NOMO-1 treated with dmso at 0.1 percent for 144 hours (cell line): ENCODE data around the gene DPP9.
"Not testable (repeated sequence)": the region's sequence is repeated elsewhere in the genome, so short reads cannot be mapped to it uniquely, and the experiment has no call there.

Source experiments
- DNase-seq: peaks from one replicate; lab custom pipeline; 2025; ENCODE audit not compliant: unreplicated experiment; lab: John Stamatoyannopoulos, UW

The DPP9 gene

DNA sequence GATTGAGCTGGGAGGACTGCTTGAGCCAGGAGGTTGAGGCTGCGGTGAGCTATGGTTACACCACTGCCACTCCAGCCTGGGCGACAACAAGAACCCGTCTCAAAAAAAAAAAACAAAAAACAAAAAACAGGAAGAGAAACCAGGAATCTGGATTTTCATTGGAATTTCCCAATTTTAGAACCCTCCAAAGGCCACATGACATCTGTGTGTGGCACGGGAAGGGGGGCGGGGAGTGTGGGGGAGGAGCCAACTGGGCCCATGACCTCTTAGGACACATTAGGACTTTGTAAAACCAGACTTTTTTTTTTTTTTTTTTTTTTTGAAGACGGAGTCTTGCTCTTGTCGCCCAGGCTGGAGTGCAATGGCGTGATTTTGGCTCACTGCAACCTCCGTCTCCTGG, 32.3 kb downstream of the DPP9 start:
- no peak for DNase-seq

DNA sequence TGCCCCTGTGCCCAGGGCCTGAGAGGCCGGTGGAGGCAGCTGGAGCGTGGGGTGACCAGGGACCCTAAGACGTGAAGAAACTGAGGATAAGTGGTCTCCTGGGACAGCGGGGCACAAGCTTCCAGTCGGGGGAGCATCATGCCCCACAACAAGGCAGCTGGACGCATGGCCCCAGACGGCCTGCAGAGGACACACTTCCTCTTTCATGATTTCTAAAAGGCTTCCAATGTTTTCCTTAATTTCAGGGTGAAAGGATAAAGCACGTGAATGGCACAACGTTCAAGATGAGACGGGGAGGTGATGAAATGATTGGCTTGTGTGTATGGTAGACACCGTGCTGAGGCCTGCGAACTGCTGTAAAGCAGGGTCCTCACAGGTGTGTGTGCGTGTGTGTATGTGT, 33.3 kb downstream of the DPP9 start:
- DNase-seq, result no peak

DNA sequence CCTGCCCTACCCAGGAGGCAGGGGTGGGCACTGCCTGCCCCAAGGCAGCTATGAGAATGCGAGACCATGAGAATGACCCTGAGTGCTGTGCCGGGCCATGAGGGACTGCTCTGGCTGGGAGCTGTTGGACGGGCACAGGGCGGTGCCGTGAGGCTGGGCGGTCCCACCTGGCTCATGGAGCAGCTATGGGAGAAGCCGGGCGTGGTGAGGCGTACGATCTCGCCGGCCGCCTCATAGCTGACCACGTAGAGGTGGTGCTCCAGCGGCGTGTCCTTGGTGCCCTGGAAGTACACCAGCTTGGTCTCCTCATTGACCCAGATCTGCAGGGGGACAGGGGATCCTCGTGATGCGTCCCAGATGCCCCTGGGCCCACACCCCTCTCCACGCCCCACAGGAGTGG, 34.2 kb downstream of the DPP9 start:
- no peak for DNase-seq

DNA sequence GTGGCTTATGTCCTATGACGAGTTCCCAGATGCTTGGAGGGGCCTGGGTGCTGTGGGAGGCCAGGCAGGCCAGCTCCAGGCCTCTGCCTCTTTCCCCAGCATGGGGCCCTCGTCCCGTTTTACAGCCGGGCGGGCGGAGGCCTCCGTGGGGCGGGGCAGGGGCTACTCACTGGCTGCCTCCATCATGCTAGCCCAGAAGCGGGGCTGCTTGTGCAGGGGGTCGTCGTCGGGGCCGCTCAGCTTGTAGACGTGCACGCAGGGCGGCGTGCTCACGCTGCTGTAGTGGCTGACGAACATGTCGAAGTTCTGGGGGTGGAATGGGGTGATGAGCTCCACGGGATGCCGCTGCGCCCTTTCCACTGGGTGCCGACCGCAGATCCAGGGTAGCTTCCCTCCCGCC, 35.1 kb downstream of the DPP9 start:
- no peak for DNase-seq

DNA sequence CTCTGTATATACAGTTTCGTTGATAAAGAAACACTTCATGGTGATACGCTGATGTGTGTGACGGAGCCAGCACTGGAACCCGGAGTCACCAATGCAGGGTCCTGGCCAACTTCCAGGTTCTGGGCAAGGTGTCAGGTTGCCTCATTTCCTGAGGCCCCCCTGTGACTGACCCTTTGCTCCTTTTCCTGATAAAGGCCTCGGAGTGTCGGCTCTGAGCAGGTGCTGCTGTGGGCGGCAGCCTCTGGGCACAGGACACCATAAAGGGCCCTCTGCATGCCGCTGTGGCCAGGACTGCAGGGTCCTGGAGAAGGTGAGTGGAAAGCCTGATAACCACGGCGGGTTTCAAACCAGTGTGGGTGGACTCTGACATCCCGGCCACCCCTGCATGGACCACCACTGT, 36.2 kb downstream of the DPP9 start:
- DNase-seq, result no peak

DNA sequence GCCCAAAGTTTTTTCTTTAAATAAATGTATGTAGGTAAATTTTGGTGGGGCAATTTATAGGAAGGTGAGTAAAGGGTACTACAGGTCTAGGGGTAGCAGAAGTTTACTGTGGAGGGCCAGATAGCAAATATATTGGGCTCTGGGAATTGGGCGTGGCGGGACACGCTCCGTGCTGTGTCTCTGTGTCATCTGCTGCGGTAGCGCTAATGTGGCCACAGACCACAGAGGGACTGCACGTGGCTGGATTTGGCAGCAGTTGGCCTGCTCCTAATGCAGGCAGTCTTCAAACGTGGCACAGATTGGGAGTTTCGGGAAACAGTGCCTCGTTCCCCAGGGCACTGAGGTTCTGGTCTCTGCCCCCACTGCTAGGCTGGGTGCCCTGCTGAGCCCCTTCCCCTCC, 36.9 kb downstream of the DPP9 start:
- DNase-seq, result no peak

DNA sequence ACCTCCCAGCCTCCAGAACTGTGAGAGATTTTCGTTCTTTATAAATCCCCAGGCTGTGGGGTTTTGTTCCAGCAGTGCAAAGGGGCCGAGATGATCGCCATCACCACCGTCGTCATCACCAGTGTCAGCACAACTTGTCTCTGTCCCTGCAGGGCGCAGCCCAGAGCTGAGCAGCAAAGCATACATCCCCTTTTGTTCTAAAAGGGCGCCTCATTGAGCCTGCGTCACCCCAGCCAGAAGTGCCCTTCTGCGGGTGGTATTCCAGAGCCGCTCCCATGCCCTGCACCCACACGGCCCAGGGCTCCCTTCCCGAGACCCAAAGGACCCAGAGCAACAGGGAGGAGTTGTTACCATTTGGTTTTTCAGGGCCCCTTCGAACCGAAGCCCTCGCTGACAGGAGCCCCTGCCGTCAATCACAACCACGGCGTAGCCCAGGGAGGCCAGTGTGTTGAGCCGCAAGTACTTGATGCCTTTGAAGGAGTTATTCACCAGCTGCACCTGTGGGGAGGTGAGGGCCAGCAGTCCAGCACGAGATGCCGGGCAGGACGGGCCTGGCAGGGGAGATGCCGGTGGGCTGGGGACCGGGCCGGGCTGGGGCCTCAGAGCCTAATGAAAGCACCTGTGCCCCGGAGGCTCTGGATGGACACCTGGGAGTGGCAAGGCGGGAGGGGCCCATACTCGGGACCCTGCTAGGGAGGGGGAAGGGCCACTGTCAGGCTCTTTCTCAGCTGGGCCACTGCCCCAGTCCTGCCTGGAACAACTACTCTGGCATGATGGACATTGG, 39.1 kb downstream of the DPP9 start:
- no peak for DNase-seq

GRCh38 chr19:4682417-4683200, 41.0 kb downstream of the DPP9 start:
- DNase-seq, result no peak

DNA sequence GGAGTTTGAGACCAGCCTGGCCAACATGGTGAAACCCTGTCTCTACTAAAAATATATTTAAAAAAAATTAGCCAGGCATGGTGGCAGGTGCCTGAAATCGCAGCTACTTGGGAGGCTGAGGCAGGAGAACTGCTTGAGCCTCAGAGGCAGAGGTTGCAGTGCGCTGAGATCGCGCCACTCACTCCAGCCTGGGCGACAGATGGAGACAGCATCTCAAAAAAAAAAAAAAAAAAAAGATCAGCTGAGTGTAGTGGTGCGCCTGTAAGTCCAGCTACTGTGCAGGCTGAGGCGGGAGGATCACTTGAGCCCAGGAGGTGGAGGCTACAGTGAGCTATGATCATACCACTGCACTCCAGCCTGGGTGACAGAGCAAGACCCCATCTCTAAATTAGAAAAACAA, 43.6 kb downstream of the DPP9 start:
- DNase-seq, result not testable (repeated sequence)

DNA sequence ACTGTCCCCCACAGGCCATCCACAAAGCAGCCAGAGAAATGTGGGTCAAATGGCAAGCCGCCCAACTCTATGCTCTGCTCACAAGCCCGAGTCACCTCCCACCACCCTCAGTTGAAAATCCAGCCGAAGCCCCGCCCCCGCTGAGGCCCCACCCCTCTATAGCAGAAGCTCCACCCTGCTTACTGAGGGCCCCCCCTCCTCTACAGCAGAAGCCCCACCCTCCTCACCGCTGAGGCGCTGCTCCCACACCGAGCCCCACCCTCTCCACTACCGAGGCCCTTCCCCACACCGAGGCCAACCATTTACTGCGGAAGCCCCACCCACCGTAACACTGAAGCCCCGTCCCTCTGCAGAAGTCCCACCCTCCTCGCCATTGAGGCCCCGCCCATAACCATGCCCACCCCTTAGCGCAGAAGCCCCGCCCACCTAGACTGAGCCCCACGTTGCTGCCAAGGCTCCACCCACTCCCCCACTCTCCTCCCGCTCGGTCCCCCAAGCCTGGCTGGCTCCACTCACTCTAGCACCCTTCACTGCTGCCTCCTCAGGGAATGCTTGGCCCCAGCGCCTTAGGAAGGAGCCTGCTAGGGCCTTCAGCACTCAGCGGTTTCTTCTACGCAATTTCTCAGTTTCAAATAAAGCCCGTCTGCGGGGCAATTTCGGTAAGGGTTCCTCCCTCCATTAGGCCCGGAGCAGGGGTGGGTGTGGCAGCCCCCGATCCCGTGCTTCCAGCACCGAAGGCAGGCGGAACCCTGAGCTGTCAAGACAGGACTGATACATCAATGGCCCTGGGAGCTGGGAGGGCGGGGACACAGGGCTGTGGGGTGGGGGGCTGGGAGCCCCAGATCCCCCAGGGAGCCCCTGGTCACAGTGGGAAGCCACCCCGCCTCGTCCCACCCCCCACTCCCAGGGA, 44.5 kb downstream of the DPP9 start:
- DNase-seq, result no peak

- DNase-seq, result no peak
These were observed 46.5 kb downstream of the DPP9 start for GRCh38 chr19:4676955-4677731.

DNA sequence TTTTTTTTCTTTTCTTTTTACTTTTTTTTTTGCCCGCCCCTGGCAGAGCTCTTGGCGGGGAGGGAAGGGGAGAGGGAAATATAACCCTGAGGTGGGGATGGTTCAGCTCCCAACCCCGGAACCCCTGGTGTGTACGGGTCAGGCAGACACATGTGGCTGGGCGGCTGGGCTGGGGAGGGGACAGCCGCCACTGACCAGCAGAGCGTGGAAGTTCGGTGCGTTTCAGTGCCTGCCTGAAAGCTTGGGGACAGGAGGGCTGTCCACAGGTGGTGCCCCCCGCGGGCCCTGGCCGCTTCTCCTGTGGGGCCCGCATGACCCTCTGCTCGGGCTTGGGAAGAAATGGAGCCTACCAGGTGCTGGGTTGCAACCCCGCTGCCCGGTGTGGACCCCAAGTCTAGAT, 48.3 kb downstream of the DPP9 start:
- DNase-seq, result no peak

DNA sequence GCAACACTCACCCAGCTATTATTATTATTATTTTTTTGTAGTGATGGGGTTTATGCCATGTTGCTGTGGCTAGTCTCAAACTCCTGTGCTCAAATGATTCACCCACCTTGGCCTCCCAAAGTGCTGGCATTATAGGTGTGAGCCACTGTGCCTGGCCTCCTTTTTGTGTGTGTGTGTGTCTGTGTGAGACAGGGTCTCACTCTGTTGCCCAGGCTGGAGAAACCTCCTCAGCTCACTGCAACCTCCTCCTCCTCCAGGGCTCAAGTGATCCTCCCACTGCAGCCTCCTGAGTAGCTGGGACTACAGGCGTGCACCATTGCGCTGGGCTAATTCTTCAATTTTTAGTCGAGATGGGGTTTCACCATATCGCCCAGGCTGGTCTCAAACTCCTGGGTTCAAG, 49.9 kb downstream of the DPP9 start:
- DNase-seq, result no peak

DNA sequence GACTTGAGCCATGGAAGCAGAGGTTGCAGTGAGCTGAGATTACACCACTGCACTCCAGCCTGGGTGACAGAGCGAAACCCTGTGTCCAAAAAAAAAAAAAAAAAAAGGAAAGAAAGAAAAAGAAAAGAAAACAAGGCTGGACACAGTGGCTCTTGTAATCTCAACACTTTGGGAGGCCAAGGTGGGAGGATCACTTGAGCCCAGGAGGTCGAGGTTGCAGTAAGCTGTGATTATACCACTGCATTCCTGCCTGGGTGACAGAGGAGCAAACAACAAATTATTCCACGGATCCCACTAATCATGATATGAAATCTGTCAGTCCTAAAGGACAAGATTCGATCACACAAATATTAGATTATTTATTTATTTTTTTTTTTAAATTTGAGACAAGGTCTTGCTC, 50.4 kb downstream of the DPP9 start:
- DNase-seq, result no peak

DNA sequence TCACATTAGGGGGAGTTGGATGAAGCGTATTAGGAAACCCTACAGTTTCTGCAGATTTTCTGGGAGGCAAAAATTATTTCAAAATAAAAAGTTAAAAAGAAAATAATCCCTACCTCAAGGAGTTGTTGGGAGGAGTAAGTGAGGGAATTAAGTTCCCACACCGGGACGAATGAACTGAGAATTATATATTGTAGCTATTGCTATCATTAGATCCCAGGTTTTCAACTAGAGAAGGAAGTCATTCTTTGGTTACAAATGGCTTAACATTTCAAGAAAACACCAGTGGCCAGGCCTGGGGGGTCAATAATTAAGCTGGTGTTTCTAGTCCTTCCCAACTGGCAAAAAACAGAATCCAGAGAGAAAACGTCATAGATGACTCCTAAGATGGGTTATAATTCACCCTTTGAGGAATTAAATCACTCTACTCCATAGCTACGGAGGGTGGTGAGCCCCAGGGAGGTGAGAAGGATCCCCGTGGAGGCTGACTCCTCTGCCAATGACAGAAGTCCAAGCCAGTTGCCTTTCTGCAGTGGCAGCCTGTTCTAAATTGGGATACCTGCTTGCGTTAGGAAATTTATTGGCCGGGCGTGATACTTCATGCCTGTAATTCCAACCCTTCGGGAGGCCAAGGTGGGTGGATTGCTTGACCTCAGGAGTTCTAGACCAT, 52.3 kb downstream of the DPP9 start:
- no peak for DNase-seq

DNA sequence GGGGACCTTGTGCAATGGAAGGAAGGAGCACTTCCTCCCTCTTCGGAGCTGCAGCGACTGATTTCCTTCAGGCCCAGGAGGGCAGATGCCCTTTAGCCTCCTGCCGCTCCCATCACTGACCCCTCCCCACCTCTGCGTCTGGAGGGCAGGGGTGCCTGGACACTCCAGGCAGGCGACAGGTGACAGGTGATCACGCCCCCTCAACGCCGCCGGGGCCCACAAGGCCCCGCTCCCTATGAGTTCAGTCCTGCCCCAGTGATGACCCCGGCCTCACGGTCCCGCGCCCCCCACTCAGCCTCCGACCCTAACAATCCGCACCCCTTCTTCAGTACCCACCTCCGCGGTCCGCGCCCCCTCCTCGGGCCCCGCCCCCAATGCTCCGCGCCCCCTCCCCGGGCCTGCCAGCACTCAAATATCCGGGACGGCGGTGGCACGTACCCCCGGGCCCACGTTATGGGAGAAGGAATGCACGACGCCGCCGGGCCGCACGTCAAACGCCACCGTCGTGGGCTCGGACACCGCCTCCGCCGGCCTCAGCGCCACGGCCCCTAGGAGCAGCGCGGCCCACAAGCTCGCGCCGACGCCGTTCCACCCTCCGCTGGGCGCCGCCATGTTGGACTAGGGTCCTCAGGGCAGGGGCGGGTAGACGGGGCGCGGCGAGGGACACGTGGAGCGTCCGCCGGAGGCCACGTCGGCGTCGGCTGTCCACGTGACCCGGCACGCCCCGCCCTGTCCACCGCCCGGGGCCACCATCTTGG, 53.7 kb downstream of the DPP9 start, which contains the start of gene MYDGF:
Gene MYDGF, minus strand, starts transcription at position 620 of the 758 bp plus-strand sequence. Its CDS starts 8 bp downstream, at position 612.
- DNase-seq, result peak; percentile 64

DNA sequence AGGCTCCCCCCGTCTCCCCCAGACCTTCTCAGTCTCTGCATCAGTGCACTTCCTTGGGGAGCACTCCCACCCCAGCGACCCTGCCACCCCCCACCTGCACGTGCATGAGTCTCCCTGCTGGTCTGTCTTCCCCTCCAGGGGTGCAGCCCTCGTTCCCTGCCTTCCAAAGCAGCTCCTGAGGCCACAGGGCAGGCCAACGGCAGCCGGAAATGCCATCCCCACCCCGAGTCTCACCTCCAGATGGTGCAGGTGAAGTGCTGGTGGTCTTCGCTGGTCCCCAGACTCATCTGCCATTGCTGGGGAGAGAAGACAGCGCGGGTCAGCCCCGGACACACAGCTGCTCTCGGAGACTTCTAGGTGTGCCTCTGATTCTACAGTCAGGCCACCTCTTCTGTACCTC, 59.0 kb downstream of the DPP9 start:
- DNase-seq, result no peak

GRCh38 chr19:4662812-4663211, 60.8 kb downstream of the DPP9 start:
- no peak for DNase-seq

GRCh38 chr19:4662020-4662695, 61.5 kb downstream of the DPP9 start:
- no peak for DNase-seq
